HepG2 (cell line): ENCODE data around the gene EPHA2. TPM values are rescaled to one million over a fixed set of nuclear protein-coding genes. Genes with fewer than 3 reads are reported as not detected.

Experiments
- CREB1 ChIP-seq, 2 experiments: fragments of 450-650 bp in 1 of 2; IDR thresholded peaks; 2 replicates each; pipeline ENCODE4 v1.6.1; 2016 to 2017; ENCODE audit warnings: control low read depth in 1 of 2, mild to moderate bottlenecking in 1 of 2, missing compliant biosample characterization in 1 of 2, missing genetic modification characterization in 1 of 2
- CSRNP2 ChIP-seq: sonication (generic); formaldehyde crosslinking; conservative IDR thresholded peaks from 2 replicates; pipeline ENCODE4 v1.8.0; 2022; ENCODE audit warnings: low read depth, missing genetic modification reagents
- EED ChIP-seq: sonication (generic); formaldehyde crosslinking; IDR thresholded peaks from 2 replicates; pipeline ENCODE4 v1.5.0; 2020; ENCODE audit warnings: mild to moderate bottlenecking, missing genetic modification reagents
- MED8 ChIP-seq: sonication (generic); formaldehyde crosslinking; IDR thresholded peaks from 2 replicates; pipeline ENCODE4 v1.8.1; 2023; ENCODE audit warnings: mild to moderate bottlenecking, missing genetic modification reagents; ENCODE audit not compliant: insufficient replicate concordance
- MEF2D ChIP-seq: sonication (generic); formaldehyde crosslinking; IDR thresholded peaks from 2 replicates; pipeline ENCODE4 v1.5.1; 2020; ENCODE audit warnings: mild to moderate bottlenecking, missing genetic modification reagents
- NR1H2 ChIP-seq: sonication (generic); formaldehyde crosslinking; IDR thresholded peaks from 2 replicates; pipeline ENCODE4 v1.8.1; 2022; ENCODE audit warnings: low read depth, missing genetic modification reagents, borderline replicate concordance
- RBM22 ChIP-seq: fragments of 200-400 bp; formaldehyde crosslinking; optimal IDR thresholded peaks from 2 replicates; pipeline ENCODE3; 2017; ENCODE audit warnings: mild to moderate bottlenecking, low read length, moderate library complexity
- RXRB ChIP-seq: IDR thresholded peaks from 2 replicates; pipeline ENCODE4 v1.6.1; 2016; ENCODE audit warnings: borderline replicate concordance, missing genetic modification reagents, missing compliant biosample characterization
- SNRNP70 ChIP-seq: fragments of 200-400 bp; formaldehyde crosslinking; IDR thresholded peaks from 2 replicates; pipeline ENCODE4 v1.6.1; 2017; ENCODE audit warnings: mild to moderate bottlenecking, low read depth, low read length, moderate library complexity
- SSRP1 ChIP-seq: IDR thresholded peaks from 2 replicates; pipeline ENCODE4 v1.6.1; 2016; ENCODE audit warnings: control low read depth
- TBX3 ChIP-seq: fragments of 450-650 bp; IDR thresholded peaks from 2 replicates; pipeline ENCODE4 v1.6.1; 2017; ENCODE audit warnings: antibody characterized with exemption, mild to moderate bottlenecking, inconsistent platforms, borderline replicate concordance
- ZC3H13 ChIP-seq: sonication (generic); formaldehyde crosslinking; IDR thresholded peaks from 2 replicates; pipeline ENCODE4 v1.8.1; 2023; ENCODE audit warnings: mild to moderate bottlenecking, missing genetic modification reagents, moderate library complexity
- ZFP41 ChIP-seq: sonication (generic); formaldehyde crosslinking; IDR thresholded peaks from 2 replicates; pipeline ENCODE4 v1.4.0; 2020; ENCODE audit warnings: mild to moderate bottlenecking, missing genetic modification reagents, borderline replicate concordance
- ZFP90 ChIP-seq: sonication (generic); formaldehyde crosslinking; IDR thresholded peaks from 2 replicates; pipeline ENCODE4 v1.8.0; 2022; ENCODE audit warnings: missing genetic modification reagents, mild to moderate bottlenecking, inconsistent platforms, borderline replicate concordance
- ZFY ChIP-seq: sonication (generic); formaldehyde crosslinking; IDR thresholded peaks from 2 replicates; pipeline ENCODE4 v1.4.0; 2020; ENCODE audit warnings: missing genetic modification reagents
- ZNF12 ChIP-seq: sonication (generic); formaldehyde crosslinking; IDR thresholded peaks from 2 replicates; pipeline ENCODE4 v1.5.0; 2020; ENCODE audit warnings: missing genetic modification reagents
- ZNF138 ChIP-seq: sonication (generic); formaldehyde crosslinking; IDR thresholded peaks from 2 replicates; pipeline ENCODE4 v1.5.0; 2020; ENCODE audit warnings: mild to moderate bottlenecking, low read depth, missing genetic modification reagents
- ZNF232 ChIP-seq: sonication (generic); formaldehyde crosslinking; IDR thresholded peaks from 2 replicates; pipeline ENCODE4 v1.4.0; 2020; ENCODE audit warnings: missing genetic modification reagents, borderline replicate concordance
- ZNF235 ChIP-seq: sonication (generic); formaldehyde crosslinking; IDR thresholded peaks from 2 replicates; pipeline ENCODE4 v1.8.1; 2023; ENCODE audit warnings: mild to moderate bottlenecking, missing genetic modification reagents, borderline replicate concordance
- ZNF333 ChIP-seq: sonication (generic); formaldehyde crosslinking; IDR thresholded peaks from 2 replicates; pipeline ENCODE4 v1.4.0; 2020; ENCODE audit warnings: mild to moderate bottlenecking, missing genetic modification reagents, borderline replicate concordance
- ZNF460 ChIP-seq: sonication (generic); formaldehyde crosslinking; IDR thresholded peaks from 2 replicates; pipeline ENCODE4 v1.5.1; 2020; ENCODE audit warnings: missing genetic modification reagents, mild to moderate bottlenecking, borderline replicate concordance
- ZNF501 ChIP-seq: sonication (generic); formaldehyde crosslinking; IDR thresholded peaks from 2 replicates; pipeline ENCODE4 v1.5.1; 2020; ENCODE audit warnings: mild to moderate bottlenecking, moderate library complexity, missing genetic modification reagents
- ZNF580 ChIP-seq: IDR thresholded peaks from 2 replicates; pipeline ENCODE4 v1.6.1; 2016; ENCODE audit warnings: low read depth, borderline replicate concordance
- ZNF652 ChIP-seq: IDR thresholded peaks from 2 replicates; pipeline ENCODE4 v1.6.1; 2016; ENCODE audit warnings: low read depth, borderline replicate concordance
- ZNF737 ChIP-seq: sonication (generic); formaldehyde crosslinking; IDR thresholded peaks from 2 replicates; pipeline ENCODE4 v1.5.0; 2020; ENCODE audit warnings: missing genetic modification reagents, mild to moderate bottlenecking, borderline replicate concordance
- ZNF766 ChIP-seq: sonication (generic); formaldehyde crosslinking; IDR thresholded peaks from 2 replicates; pipeline ENCODE4 v1.5.0; 2020; ENCODE audit warnings: missing genetic modification reagents, borderline replicate concordance
- ZNF768 ChIP-seq: sonication (generic); formaldehyde crosslinking; IDR thresholded peaks from 2 replicates; pipeline ENCODE4 v1.4.0; 2020; ENCODE audit warnings: missing genetic modification reagents
- ZNF790 ChIP-seq: sonication (generic); formaldehyde crosslinking; IDR thresholded peaks from 2 replicates; pipeline ENCODE4 v1.8.0; 2022; ENCODE audit warnings: missing genetic modification reagents, mild to moderate bottlenecking, borderline replicate concordance
- polyA plus RNA-seq, 8 experiments: library from polyadenylated mRNA; depleted of rRNA in 3 of 8; stranded (reverse) in 7 of 8; unstranded in 1 of 8; fragments of >200 nt; fragmentation: Illumina TruSeq in 4 of 8; extraction: Trizol in 4 of 8; gene quantifications; 2 replicates each; pipeline versions ENCODE4 v1.2.1 to v1.2.3, GENCODE V29; 2011 to 2016; ENCODE audit warnings: low read depth in 4 of 8, missing spikeins in 1 of 8, mixed read lengths in 1 of 8; ENCODE audit not compliant: insufficient read depth in 1 of 8
- total RNA-seq, 5 experiments: library from RNA; depleted of rRNA; stranded (reverse); fragments of >200 nt; fragmentation: Illumina TruSeq; extraction: Trizol; gene quantifications; 2 replicates each; pipeline ENCODE4 v1.2.3, GENCODE V29; 2016; ENCODE audit warnings: low read depth in 1 of 5
- TF ChIP-seq, protein P1 (sequence below): sonication (generic); formaldehyde crosslinking; IDR thresholded peaks from 2 replicates; pipeline ENCODE4 v1.5.1; 2020; ENCODE audit warnings: missing genetic modification reagents, mild to moderate bottlenecking, borderline replicate concordance

The EPHA2 gene
- total and polyA plus RNA-seq, 2 of the 13 experiments (the other 11 are each of a cell fraction or from before 2014, with no cell fraction given): 33.6 to 53.6 TPM

DNA sequence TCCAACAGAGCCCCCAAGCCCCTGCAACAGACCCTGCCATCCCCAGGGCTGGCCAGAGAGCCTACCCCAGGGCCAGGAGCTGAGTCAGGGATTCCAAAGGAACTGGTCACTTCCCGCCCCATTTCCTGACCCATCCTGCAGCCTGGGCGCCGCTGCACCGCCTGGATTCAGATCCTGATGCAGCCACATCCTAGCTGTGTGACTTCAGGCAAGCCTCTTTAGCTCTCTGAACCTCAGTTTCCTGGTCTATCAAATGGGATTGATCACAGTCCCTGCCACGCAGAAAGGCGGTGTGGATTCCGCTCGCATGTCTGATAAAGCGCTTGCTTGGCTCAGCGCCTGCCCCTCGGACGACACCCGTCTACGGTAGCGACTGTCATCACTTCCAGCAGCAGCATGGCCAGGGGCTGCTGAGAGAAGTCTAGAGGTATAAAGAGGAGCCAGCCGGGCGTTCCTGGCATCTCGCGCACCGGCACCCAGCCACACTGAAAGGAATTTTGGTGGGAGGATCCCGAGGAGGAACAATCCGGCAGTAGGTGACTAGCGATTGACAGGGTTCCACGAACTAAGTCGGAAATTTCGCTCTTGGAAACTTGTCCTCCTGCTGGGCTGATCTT, 10.1 kb downstream of the EPHA2 start (continued):
- no peak; the same call in 1 of the 2 replicates for TF ChIP-seq ZNF580 (CRISPR knock-in tag)
- peak; percentile 75; the same call in 1 of the 2 replicates for TF ChIP-seq ZNF501 (CRISPR knock-in tag)
- 0 out of 2 replicates have a peak, but pooled peaks have one; percentile 7 for TF ChIP-seq ZNF333 (CRISPR knock-in tag)
- TF ChIP-seq ZNF790 (CRISPR knock-in tag): no peak
- no peak for TF ChIP-seq ZFP41 (CRISPR knock-in tag)
- no peak for TF ChIP-seq TBX3
- no peak for TF ChIP-seq ZC3H13
- no peak for TF ChIP-seq RBM22
- no peak for TF ChIP-seq ZFP90 (CRISPR knock-in tag)
- TF ChIP-seq NR1H2: no peak
- no peak for TF ChIP-seq MED8 (CRISPR knock-in tag)
- TF ChIP-seq CREB1 (IDR thresholded peaks at IDR 0.05): no peak
- no peak for TF ChIP-seq CREB1 (CRISPR knock-in tag; IDR thresholded peaks at IDR 0.05)
- no peak for TF ChIP-seq ZNF766 (CRISPR knock-in tag)
- peak; percentile 98 for TF ChIP-seq ZNF768
- no peak for TF ChIP-seq RXRB (CRISPR knock-in tag)
- no peak for TF ChIP-seq ZNF232 (CRISPR knock-in tag)
- no peak for TF ChIP-seq ZNF460 (CRISPR knock-in tag)
- TF ChIP-seq CSRNP2 (CRISPR knock-in tag): no peak
- no peak for TF ChIP-seq SSRP1
- no peak for TF ChIP-seq SNRNP70
- TF ChIP-seq ZNF138 (CRISPR knock-in tag): no peak
- TF ChIP-seq ZNF12 (CRISPR knock-in tag): no peak
- no peak for TF ChIP-seq ZFY (CRISPR knock-in tag)
- no peak for TF ChIP-seq ZNF652
- no peak for TF ChIP-seq MEF2D
- TF ChIP-seq EED: no peak
- no peak for TF ChIP-seq ZNF737 (CRISPR knock-in tag)
- TF ChIP-seq ZNF235 (CRISPR knock-in tag): 0 out of 2 replicates have a peak, but pooled peaks have one; percentile 60
- TF ChIP-seq, protein P1, sequence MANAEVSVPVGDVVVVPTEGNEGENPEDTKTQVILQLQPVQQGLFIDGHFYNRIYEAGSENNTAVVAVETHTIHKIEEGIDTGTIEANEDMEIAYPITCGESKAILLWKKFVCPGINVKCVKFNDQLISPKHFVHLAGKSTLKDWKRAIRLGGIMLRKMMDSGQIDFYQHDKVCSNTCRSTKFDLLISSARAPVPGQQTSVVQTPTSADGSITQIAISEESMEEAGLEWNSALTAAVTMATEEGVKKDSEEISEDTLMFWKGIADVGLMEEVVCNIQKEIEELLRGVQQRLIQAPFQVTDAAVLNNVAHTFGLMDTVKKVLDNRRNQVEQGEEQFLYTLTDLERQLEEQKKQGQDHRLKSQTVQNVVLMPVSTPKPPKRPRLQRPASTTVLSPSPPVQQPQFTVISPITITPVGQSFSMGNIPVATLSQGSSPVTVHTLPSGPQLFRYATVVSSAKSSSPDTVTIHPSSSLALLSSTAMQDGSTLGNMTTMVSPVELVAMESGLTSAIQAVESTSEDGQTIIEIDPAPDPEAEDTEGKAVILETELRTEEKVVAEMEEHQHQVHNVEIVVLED: no peak
